H9 (cell line): ENCODE measurements around the gene BBS12. TPM values are rescaled to one million over a fixed set of nuclear protein-coding genes. Genes with fewer than 3 reads are reported as not detected.

ENCODE experiments used
- DNase-seq: peaks from one replicate; pipeline ENCODE4 v3.0.0-alpha.2; 2017
- H2AFZ ChIP-seq: one replicate; pipeline ENCODE4 v1.6.1; 2013; ENCODE audit warnings: mild to moderate bottlenecking, low read length, control low read depth, moderate library complexity
- H2AK5ac ChIP-seq: 2 replicates; pipeline ENCODE4 v1.6.1; 2013; ENCODE audit warnings: low read length, control low read depth, mixed read lengths; ENCODE audit not compliant: insufficient read length
- H2BK120ac ChIP-seq: one replicate; pipeline ENCODE4 v1.6.1; 2013; ENCODE audit warnings: low read depth, mild to moderate bottlenecking, low read length, control low read depth, inconsistent platforms; ENCODE audit not compliant: poor library complexity, severe bottlenecking
- H2BK12ac ChIP-seq: 2 replicates; pipeline ENCODE4 v1.6.1; 2013; ENCODE audit warnings: low read length, control low read depth, mixed read lengths, low read depth; ENCODE audit not compliant: insufficient read length
- H2BK15ac ChIP-seq: 2 replicates; pipeline ENCODE4 v1.6.1; 2013; ENCODE audit warnings: low read depth, low read length, control low read depth
- H2BK20ac ChIP-seq: one replicate; pipeline ENCODE4 v1.6.1; 2013; ENCODE audit warnings: low read depth, mild to moderate bottlenecking, low read length, control low read depth, inconsistent platforms; ENCODE audit not compliant: poor library complexity, severe bottlenecking
- H2BK5ac ChIP-seq: 2 replicates; pipeline ENCODE4 v1.6.1; 2013; ENCODE audit warnings: low read length, control low read depth, mixed read lengths; ENCODE audit not compliant: insufficient read length
- H3K14ac ChIP-seq: 2 replicates; pipeline ENCODE4 v1.6.1; 2013; ENCODE audit warnings: low read length, control low read depth; ENCODE audit not compliant: insufficient read depth
- H3K18ac ChIP-seq: 2 replicates; pipeline ENCODE4 v1.6.1; 2013; ENCODE audit warnings: low read depth, mild to moderate bottlenecking, mixed read lengths, low read length, control low read depth; ENCODE audit not compliant: insufficient read length
- H3K23ac ChIP-seq: 2 replicates; pipeline ENCODE4 v1.6.1; 2013; ENCODE audit warnings: low read length, control low read depth, mixed read lengths, low read depth; ENCODE audit not compliant: insufficient read length
- H3K23me2 ChIP-seq: 2 replicates; pipeline ENCODE4 v1.6.1; 2013; ENCODE audit warnings: low read depth, mild to moderate bottlenecking, mixed read lengths, low read length, control low read depth; ENCODE audit not compliant: insufficient read length, poor library complexity, severe bottlenecking
- H3K27ac ChIP-seq: 2 replicates; pipeline ENCODE4 v1.5.1; 2013; ENCODE audit warnings: low read length, control low read depth, mixed read lengths, low read depth; ENCODE audit not compliant: insufficient read length
- H3K27me3 ChIP-seq: 2 replicates; pipeline ENCODE4 v1.6.1; 2013; ENCODE audit warnings: low read length, control low read depth, inconsistent platforms; ENCODE audit not compliant: insufficient read depth
- H3K4ac ChIP-seq: 2 replicates; pipeline ENCODE4 v1.6.1; 2013; ENCODE audit warnings: low read depth, mild to moderate bottlenecking, control low read depth, inconsistent platforms, low read length, moderate library complexity
- H3K4me1 ChIP-seq: 2 replicates; pipeline ENCODE4 v1.6.1; 2013; ENCODE audit warnings: low read length, control low read depth, inconsistent platforms; ENCODE audit not compliant: insufficient read depth
- H3K4me2 ChIP-seq: 2 replicates; pipeline ENCODE4 v1.6.1; 2013; ENCODE audit warnings: low read length, control low read depth, mixed read lengths; ENCODE audit not compliant: insufficient read length, insufficient read depth
- H3K56ac ChIP-seq: 2 replicates; pipeline ENCODE4 v1.6.1; 2013; ENCODE audit warnings: low read depth, mild to moderate bottlenecking, mixed read lengths, low read length, control low read depth; ENCODE audit not compliant: insufficient read length
- H3K79me1 ChIP-seq: 2 replicates; pipeline ENCODE4 v1.6.1; 2013; ENCODE audit warnings: low read depth, mild to moderate bottlenecking, moderate library complexity, low read length, control low read depth, inconsistent platforms; ENCODE audit not compliant: insufficient read depth, poor library complexity, severe bottlenecking
- H3K79me2 ChIP-seq: 2 replicates; pipeline ENCODE4 v1.6.1; 2013; ENCODE audit warnings: low read length, control low read depth, inconsistent platforms; ENCODE audit not compliant: insufficient read depth
- H3K9ac ChIP-seq: 2 replicates; pipeline ENCODE4 v1.6.1; 2013; ENCODE audit warnings: low read length, control low read depth, mixed read lengths; ENCODE audit not compliant: insufficient read length; ENCODE audit errors: extremely low read depth
- H3K9me3 ChIP-seq: one replicate; pipeline ENCODE4 v1.6.1; 2013; ENCODE audit warnings: low read depth, low read length, inconsistent platforms; ENCODE audit not compliant: control insufficient read depth
- H3T11ph ChIP-seq: one replicate; pipeline ENCODE4 v1.6.1; 2013; ENCODE audit warnings: mild to moderate bottlenecking, low read length, control low read depth, inconsistent platforms
- H4K20me1 ChIP-seq: one replicate; pipeline ENCODE4 v1.6.1; 2013; ENCODE audit not compliant: control insufficient read depth, insufficient read length, insufficient read depth
- H4K5ac ChIP-seq: 2 replicates; pipeline ENCODE4 v1.6.1; 2013; ENCODE audit warnings: low read depth, mild to moderate bottlenecking, mixed read lengths, low read length, control low read depth; ENCODE audit not compliant: insufficient read length
- H4K8ac ChIP-seq: replicated peaks from 2 replicates; pipeline ENCODE4 v1.6.1; 2013; ENCODE audit warnings: low read length, control low read depth, mixed read lengths, low read depth; ENCODE audit not compliant: insufficient read length
- H4K91ac ChIP-seq: 2 replicates; pipeline ENCODE4 v1.6.1; 2013; ENCODE audit warnings: low read depth, mild to moderate bottlenecking, moderate library complexity, mixed read lengths, low read length, control low read depth; ENCODE audit not compliant: insufficient read length
- H3K27ac Mint-ChIP-seq, 3 experiments: 2 replicates in 2 of 3; 3 replicates in 1 of 3; pipeline ENCODE4 v1.8.0; 2020 to 2021; ENCODE audit warnings: mixed read lengths in 3 of 3, mild to moderate bottlenecking in 1 of 3, moderate library complexity in 1 of 3
- H3K27me3 Mint-ChIP-seq: 2 replicates; pipeline ENCODE4 v1.8.0; 2021; ENCODE audit warnings: low read depth, mild to moderate bottlenecking, moderate library complexity, mixed read lengths
- H3K36me3 Mint-ChIP-seq, 3 experiments: 2 replicates in 2 of 3; 3 replicates in 1 of 3; pipeline ENCODE4 v1.8.0; 2020 to 2021; ENCODE audit warnings: low read depth in 3 of 3, mixed read lengths in 3 of 3; ENCODE audit not compliant: insufficient read depth in 1 of 3
- H3K4me1 Mint-ChIP-seq, 2 experiments: 2 replicates each; pipeline ENCODE4 v1.8.0; 2020; ENCODE audit warnings: mixed read lengths in 2 of 2
- H3K4me3 Mint-ChIP-seq, 2 experiments: 2 replicates in 1 of 2; 3 replicates in 1 of 2; pipeline ENCODE4 v1.8.0; 2020 to 2021; ENCODE audit warnings: mild to moderate bottlenecking in 2 of 2, mixed read lengths in 2 of 2, moderate library complexity in 1 of 2
- H3K9me3 Mint-ChIP-seq, 2 experiments: 2 replicates in 1 of 2; 3 replicates in 1 of 2; pipeline ENCODE4 v1.8.0; 2020; ENCODE audit warnings: mild to moderate bottlenecking in 2 of 2, mixed read lengths in 2 of 2, moderate library complexity in 1 of 2
- CTCF ChIP-seq: fragments of 200-600 bp; sonication (generic); conservative IDR thresholded peaks from 3 replicates; pipeline ENCODE4 v1.8.0; 2021; ENCODE audit warnings: antibody characterized with exemption, mild to moderate bottlenecking
- whole genome bisulfite sequencing: extraction: QIAGEN DNeasy Blood & Tissue Kit; methylation state at CpG from one replicate; pipeline ENCODE4 v1.1.7; 2013; ENCODE audit warnings: missing lambda C conversion rate, low lambda C conversion rate, mixed read lengths; ENCODE audit not compliant: insufficient read length; ENCODE audit errors: extremely low coverage; 5-methylcytosine and 5-hydroxymethylcytosine counted together
- total RNA-seq: library from RNA; stranded (reverse); gene quantifications from 2 replicates; pipeline ENCODE4 v1.2.1, GENCODE V29; 2021

The BBS12 gene
- total RNA-seq, 1 experiment from 2014 or later = 1.2 TPM

GRCh38 chr4:122692641-122693520 lies 39.6 kb upstream of the BBS12 start:
- Histone ChIP-seq H3K23ac (no peak overlapping the region), H3K4me1 (no peaks in the 10 kb centered on the region; the same call in 1 of the 2 replicates), H2AFZ (no peak overlapping the region), H3K9ac (no peak overlapping the region), H4K91ac (no peak overlapping the region), H3K23me2 (no peaks in the 10 kb centered on the region), H3K79me2 (no peaks in the 10 kb centered on the region), H2BK12ac (no peak overlapping the region), H2BK120ac (no peak overlapping the region), H3K4me2 (no peak overlapping the region), H3K14ac (no peak overlapping the region), H3K9me3 (no peaks in the 10 kb centered on the region), H3K18ac (no peak overlapping the region), H4K5ac (no peak overlapping the region), H2AK5ac (no peak overlapping the region), H3K4ac (no peak overlapping the region), H2BK20ac (no peak overlapping the region), H2BK15ac (no peak overlapping the region), H3K27ac (no peak overlapping the region), H3T11ph (no peak overlapping the region), H3K27me3 (no peaks in the 10 kb centered on the region), H4K20me1 (no peaks in the 10 kb centered on the region), H2BK5ac (no peak overlapping the region), H3K56ac (no peak overlapping the region), H4K8ac (no peak overlapping the region), H3K79me1 (no peaks in the 10 kb centered on the region)
- no peak for DNase-seq
- Mint-ChIP-seq H3K4me3 (no peak overlapping the region), H3K36me3 (no peaks in the 10 kb centered on the region), H3K27me3 (no peaks in the 10 kb centered on the region), H3K27ac (no peak overlapping the region), H3K4me1 (peaks cover 19 to 20% of the 10 kb centered on the region in 2 experiments), H3K9me3 (no peaks in the 10 kb centered on the region; a peak in 1 of 5 replicates)
- TF ChIP-seq CTCF = no peak
- WGBS = no CpG with 5 or more reads among the region's 3 CpGs
